Prostate gland (tissue), 1 donor: ENCODE results near the gene ADGB.

Experiments
- POLR2A ChIP-seq: fragments of 450-650 bp; IDR thresholded peaks from one replicate; pipeline ENCODE4 v1.6.1; 2016; ENCODE audit warnings: antibody characterized with exemption, mild to moderate bottlenecking
- POLR2AphosphoS5 ChIP-seq: sonication (generic); formaldehyde crosslinking; IDR thresholded peaks from one replicate; pipeline ENCODE4 v1.6.1; 2017; ENCODE audit warnings: antibody characterized with exemption

DNA sequence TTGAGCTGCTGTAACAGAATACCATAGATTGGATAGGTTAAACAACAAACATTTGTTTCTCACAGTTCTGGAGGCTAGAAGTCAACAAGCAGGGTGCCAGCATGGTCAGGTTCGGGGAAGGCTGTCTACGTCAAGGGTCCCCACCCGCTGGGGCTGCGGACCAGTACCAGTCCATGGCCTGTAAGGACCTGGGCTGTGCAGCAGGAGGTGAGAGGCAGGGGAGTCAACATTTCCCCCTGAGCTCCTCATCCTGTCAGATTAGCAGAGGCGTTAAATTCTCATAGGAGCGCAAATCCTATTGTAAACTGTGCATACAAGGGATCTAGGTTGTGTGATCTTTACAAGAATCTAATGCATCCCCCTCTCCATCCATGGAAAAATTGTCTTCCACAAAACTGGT lies 3.8 kb downstream of the ADGB start:
- TF ChIP-seq POLR2A (no peak), POLR2AphosphoS5 (no peak)
